Measurements from ENCODE around the gene C3orf49. TPM values are rescaled to one million over a fixed set of nuclear protein-coding genes. Genes with fewer than 3 reads are reported as not detected.

C3orf49 gene
- total and polyA plus RNA-seq, 4 experiments from 2014 or later, result not detected

DNA sequence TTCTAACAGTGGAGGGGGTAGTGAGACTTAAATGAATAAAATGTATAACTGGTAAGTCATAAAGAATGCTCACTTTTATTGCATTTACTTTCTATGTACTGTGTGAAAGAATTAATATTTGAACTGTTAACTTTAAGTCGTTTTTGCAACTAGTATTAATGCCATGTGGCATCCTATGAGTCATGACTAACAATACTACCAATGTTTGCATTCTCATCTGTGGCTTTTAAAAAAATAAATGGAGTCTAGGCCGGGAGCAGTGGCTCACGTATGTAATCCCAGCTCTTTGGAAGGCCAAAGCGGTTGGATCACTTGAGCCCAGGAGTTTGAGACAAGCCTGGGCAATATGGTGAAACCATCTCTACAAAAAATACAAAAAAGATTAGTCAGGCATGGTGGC is 5.2 kb downstream of the C3orf49 start:
- H3K27me3 Mint-ChIP-seq, result no peaks in the 10 kb centered on the region
- Histone ChIP-seq H3K4me3 (ENCODE audit: low read length in 2 of 2) (no peak overlapping the region), H3K36me3 (ENCODE audit: insufficient read depth, low read length) (no peaks in the 10 kb centered on the region), H3K27me3 (ENCODE audit: insufficient read depth, low read length) (no peaks in the 10 kb centered on the region), H3K4me1 (ENCODE audit: insufficient read depth, low read length) (no peaks in the 10 kb centered on the region), H3K27ac (ENCODE audit: low read depth, low read length) (no peak overlapping the region), H3K9me3 (ENCODE audit: control insufficient read depth in 1 of 2, low read length in 2 of 2) (no peaks in the 10 kb centered on the region)
- H3K9me3 Mint-ChIP-seq, result peaks cover 0 to 1% (median 0%) of the 10 kb centered on the region in 8 donors
- intact Hi-C loops (cut with micrococcal nuclease), result no loop called here
- H3K36me3 Mint-ChIP-seq, result no peaks in the 10 kb centered on the region
- POLR2A ChIA-PET (ENCODE audit: partially characterized antibody), result no interaction called here
- CTCF ChIA-PET (ENCODE audit: partially characterized antibody), result interaction anchor here (1.4 kb wide), 1 partner anchor 8 kb away, joined by 5 read pairs; no protein-coding TSS in a partner anchor
- H3K4me1 Mint-ChIP-seq, result no peaks in the 10 kb centered on the region
- H3K27ac Mint-ChIP-seq, result no peak overlapping the region
- no peak overlapping the region for H3K4me3 Mint-ChIP-seq
- DNase-seq, result no peak

GRCh38 chr3:63830526-63830925 is 11.4 kb downstream of the C3orf49 start:
- no peak overlapping the region for H3K27ac ChIP-seq (ENCODE audit: low read depth, low read length)
- Mint-ChIP-seq H3K27me3 (no peaks in the 10 kb centered on the region), H3K4me3 (no peak overlapping the region), H3K27ac (peak overlapping the region in 1 of 7 donors; percentile 63), H3K4me1 (no peaks in the 10 kb centered on the region), H3K36me3 (peaks cover 30 to 37% of the 10 kb centered on the region in 2 donors), H3K9me3 (no peaks in the 10 kb centered on the region)
- no peaks in the 10 kb centered on the region for H3K27me3 ChIP-seq (ENCODE audit: insufficient read depth, low read length)
- H3K4me3 ChIP-seq (ENCODE audit: low read length in 2 of 2), result no peak overlapping the region
- no peaks in the 10 kb centered on the region for H3K4me1 ChIP-seq (ENCODE audit: insufficient read depth, low read length)
- ChIA-PET CTCF (ENCODE audit: partially characterized antibody) (interaction anchor here (1.0 kb wide), 1 partner anchor 12 kb away, joined by 3 read pairs; no protein-coding TSS in a partner anchor), POLR2A (ENCODE audit: partially characterized antibody) (no interaction called here)
- peaks cover 24% of the 10 kb centered on the region for H3K36me3 ChIP-seq (ENCODE audit: insufficient read depth, low read length)
- H3K9me3 ChIP-seq (ENCODE audit: control insufficient read depth in 1 of 2, low read length in 2 of 2), result no peaks in the 10 kb centered on the region
- DNase-seq, result no peak
- intact Hi-C loops (cut with micrococcal nuclease), result no loop called here

DNA sequence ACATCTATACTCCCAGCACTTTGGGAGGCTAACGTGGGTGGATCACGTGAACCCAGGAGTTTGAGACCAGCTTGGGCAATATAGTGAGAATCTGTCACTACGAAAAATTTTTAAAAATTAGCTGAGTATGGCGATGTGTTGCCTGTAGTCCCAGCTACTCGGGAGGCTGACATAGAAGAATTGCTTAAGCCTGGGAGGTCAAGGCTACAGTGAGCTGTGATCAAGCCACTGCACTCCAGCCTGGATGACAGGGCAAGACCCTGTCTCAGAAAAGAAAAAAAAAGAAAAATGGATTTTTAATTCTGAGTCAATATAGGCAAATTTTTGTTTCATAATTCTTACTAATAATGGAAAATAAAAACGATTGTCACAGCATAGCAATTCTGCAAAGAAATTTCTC is 13.3 kb downstream of the C3orf49 start:
- no peak overlapping the region for H3K4me3 ChIP-seq (ENCODE audit: low read length in 2 of 2)
- ChIA-PET POLR2A (ENCODE audit: partially characterized antibody) (no interaction called here), CTCF (ENCODE audit: partially characterized antibody) (interaction anchor here (0.7 kb wide), 1 partner anchor 1644 kb away, joined by 3 read pairs; no protein-coding TSS in a partner anchor)
- H3K27ac Mint-ChIP-seq, result no peak overlapping the region
- H3K4me1 Mint-ChIP-seq, result no peaks in the 10 kb centered on the region
- peaks cover 24% of the 10 kb centered on the region for H3K36me3 ChIP-seq (ENCODE audit: insufficient read depth, low read length)
- H3K36me3 Mint-ChIP-seq, result peaks cover 35 to 45% of the 10 kb centered on the region in 2 donors
- H3K4me1 ChIP-seq (ENCODE audit: insufficient read depth, low read length), result no peaks in the 10 kb centered on the region
- H3K9me3 Mint-ChIP-seq, result no peaks in the 10 kb centered on the region
- no peaks in the 10 kb centered on the region for H3K9me3 ChIP-seq (ENCODE audit: control insufficient read depth in 1 of 2, low read length in 2 of 2)
- H3K27me3 ChIP-seq (ENCODE audit: insufficient read depth, low read length), result no peaks in the 10 kb centered on the region
- no peak overlapping the region for H3K27ac ChIP-seq (ENCODE audit: low read depth, low read length)
- intact Hi-C loops (cut with micrococcal nuclease), result no loop called here
- no peaks in the 10 kb centered on the region for H3K27me3 Mint-ChIP-seq
- DNase-seq, result no peak
- no peak overlapping the region for H3K4me3 Mint-ChIP-seq

DNA sequence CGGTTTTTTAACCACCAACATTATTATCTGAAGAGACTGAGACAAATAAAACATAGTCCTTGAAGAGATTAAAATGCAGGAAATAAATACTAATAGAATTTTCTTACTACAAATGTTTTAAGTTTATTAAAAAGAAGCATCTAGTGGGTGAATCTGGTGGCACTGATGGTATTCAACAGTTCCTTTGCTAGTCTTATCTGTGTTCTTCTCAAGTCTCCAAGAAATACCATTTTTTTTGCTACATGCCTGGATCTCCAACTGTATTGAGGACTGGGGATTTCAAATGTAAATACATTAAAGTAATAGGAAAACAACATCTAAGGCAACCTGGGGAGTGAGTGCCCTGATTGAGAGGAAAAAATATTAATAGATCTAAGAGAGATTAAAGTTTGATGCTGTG is 22.6 kb downstream of the C3orf49 start:
- peaks cover 0 to 5% (median 0%) of the 10 kb centered on the region in 8 donors for H3K9me3 Mint-ChIP-seq
- Histone ChIP-seq H3K36me3 (ENCODE audit: insufficient read depth, low read length) (no peaks in the 10 kb centered on the region), H3K27ac (ENCODE audit: low read depth, low read length) (no peak overlapping the region), H3K4me3 (ENCODE audit: low read length in 2 of 2) (no peak overlapping the region), H3K27me3 (ENCODE audit: insufficient read depth, low read length) (no peaks in the 10 kb centered on the region), H3K4me1 (ENCODE audit: insufficient read depth, low read length) (no peaks in the 10 kb centered on the region), H3K9me3 (ENCODE audit: control insufficient read depth in 1 of 2, low read length in 2 of 2) (no peaks in the 10 kb centered on the region)
- no peaks in the 10 kb centered on the region for H3K27me3 Mint-ChIP-seq
- intact Hi-C loops (cut with micrococcal nuclease), result no loop called here
- POLR2A ChIA-PET (ENCODE audit: partially characterized antibody), result no interaction called here
- peaks cover 5 to 11% of the 10 kb centered on the region in 2 donors for H3K36me3 Mint-ChIP-seq
- CTCF ChIA-PET (ENCODE audit: partially characterized antibody), result no interaction called here
- H3K4me3 Mint-ChIP-seq, result peak overlapping the region in 1 of 8 donors; percentile 45
- H3K4me1 Mint-ChIP-seq, result peaks cover 0 to 10% (median 5%) of the 10 kb centered on the region in 4 donors
- DNase-seq, result no peak
- peak overlapping the region in 2 of 7 donors; percentile 5 to 39 for H3K27ac Mint-ChIP-seq

- H3K27ac Mint-ChIP-seq, result no peak overlapping the region
- no peaks in the 10 kb centered on the region for H3K36me3 ChIP-seq (ENCODE audit: insufficient read depth, low read length)
- no peaks in the 10 kb centered on the region for H3K9me3 ChIP-seq (ENCODE audit: control insufficient read depth in 1 of 2, low read length in 2 of 2)
- DNase-seq, result no peak
- no peaks in the 10 kb centered on the region for H3K27me3 ChIP-seq (ENCODE audit: insufficient read depth, low read length)
- peaks cover 0 to 10% (median 5%) of the 10 kb centered on the region in 4 donors for H3K4me1 Mint-ChIP-seq
- peaks cover 0 to 5% (median 0%) of the 10 kb centered on the region in 8 donors for H3K9me3 Mint-ChIP-seq
- no peak overlapping the region for H3K4me3 ChIP-seq (ENCODE audit: low read length in 2 of 2)
- no peak overlapping the region for H3K4me3 Mint-ChIP-seq
- H3K27ac ChIP-seq (ENCODE audit: low read depth, low read length), result no peak overlapping the region
- no peaks in the 10 kb centered on the region for H3K4me1 ChIP-seq (ENCODE audit: insufficient read depth, low read length)
- ChIA-PET CTCF (ENCODE audit: partially characterized antibody) (no interaction called here), POLR2A (ENCODE audit: partially characterized antibody) (no interaction called here)
- peaks cover 3 to 11% of the 10 kb centered on the region in 2 donors for H3K36me3 Mint-ChIP-seq
- no peaks in the 10 kb centered on the region for H3K27me3 Mint-ChIP-seq
- intact Hi-C loops (cut with micrococcal nuclease), result no loop called here
Measured at GRCh38 chr3:63842127-63842526, 23.0 kb downstream of the C3orf49 start.

GRCh38 chr3:63845215-63845614 is 26.1 kb downstream of the C3orf49 start:
- Mint-ChIP-seq H3K9me3 (peaks cover 0 to 5% (median 0%) of the 10 kb centered on the region in 8 donors), H3K27ac (no peak overlapping the region), H3K4me3 (no peak overlapping the region), H3K4me1 (peaks cover 0 to 11% (median 6%) of the 10 kb centered on the region in 4 donors), H3K27me3 (no peaks in the 10 kb centered on the region), H3K36me3 (peaks cover 3 to 8% of the 10 kb centered on the region in 2 donors)
- Histone ChIP-seq H3K4me1 (ENCODE audit: insufficient read depth, low read length) (no peaks in the 10 kb centered on the region), H3K4me3 (ENCODE audit: low read length in 2 of 2) (no peak overlapping the region), H3K27me3 (ENCODE audit: insufficient read depth, low read length) (no peaks in the 10 kb centered on the region), H3K27ac (ENCODE audit: low read depth, low read length) (no peak overlapping the region), H3K36me3 (ENCODE audit: insufficient read depth, low read length) (no peaks in the 10 kb centered on the region), H3K9me3 (ENCODE audit: control insufficient read depth in 1 of 2, low read length in 2 of 2) (no peaks in the 10 kb centered on the region)
- CTCF ChIA-PET (ENCODE audit: partially characterized antibody), result no interaction called here
- DNase-seq, result no peak
- POLR2A ChIA-PET (ENCODE audit: partially characterized antibody), result no interaction called here
- intact Hi-C loops (cut with micrococcal nuclease), result no loop called here

- ChIA-PET CTCF (ENCODE audit: partially characterized antibody) (no interaction called here), POLR2A (ENCODE audit: partially characterized antibody) (no interaction called here)
- peaks cover 4 to 8% (median 7%) of the 10 kb centered on the region in 4 donors for H3K4me1 Mint-ChIP-seq
- Histone ChIP-seq H3K4me1 (ENCODE audit: insufficient read depth, low read length) (no peaks in the 10 kb centered on the region), H3K4me3 (ENCODE audit: low read length in 2 of 2) (no peak overlapping the region), H3K9me3 (ENCODE audit: control insufficient read depth in 1 of 2, low read length in 2 of 2) (no peaks in the 10 kb centered on the region), H3K36me3 (ENCODE audit: insufficient read depth, low read length) (no peaks in the 10 kb centered on the region), H3K27me3 (ENCODE audit: insufficient read depth, low read length) (no peaks in the 10 kb centered on the region), H3K27ac (ENCODE audit: low read depth, low read length) (no peak overlapping the region)
- peaks cover 1 to 7% of the 10 kb centered on the region in 2 donors for H3K36me3 Mint-ChIP-seq
- no peaks in the 10 kb centered on the region for H3K27me3 Mint-ChIP-seq
- intact Hi-C loops (cut with micrococcal nuclease), result no loop called here
- no peak overlapping the region for H3K4me3 Mint-ChIP-seq
- peak overlapping the region in 2 of 7 donors; percentile 19 to 46 for H3K27ac Mint-ChIP-seq
- DNase-seq, result no peak
- H3K9me3 Mint-ChIP-seq, result no peaks in the 10 kb centered on the region
Measured at GRCh38 chr3:63847718-63848450, 28.8 kb downstream of the C3orf49 start.

Measured in CD4-positive, alpha-beta memory T cell (primary cell).